GM21515 (cell line): Measurements from ENCODE around the gene BNIP5.

Experiments
- ATAC-seq: cut with Tn5 transposase; IDR thresholded peaks from one replicate; pipeline ENCODE4 v1.9.1; 2021; ENCODE audit not compliant: unreplicated experiment

BNIP5 gene

DNA sequence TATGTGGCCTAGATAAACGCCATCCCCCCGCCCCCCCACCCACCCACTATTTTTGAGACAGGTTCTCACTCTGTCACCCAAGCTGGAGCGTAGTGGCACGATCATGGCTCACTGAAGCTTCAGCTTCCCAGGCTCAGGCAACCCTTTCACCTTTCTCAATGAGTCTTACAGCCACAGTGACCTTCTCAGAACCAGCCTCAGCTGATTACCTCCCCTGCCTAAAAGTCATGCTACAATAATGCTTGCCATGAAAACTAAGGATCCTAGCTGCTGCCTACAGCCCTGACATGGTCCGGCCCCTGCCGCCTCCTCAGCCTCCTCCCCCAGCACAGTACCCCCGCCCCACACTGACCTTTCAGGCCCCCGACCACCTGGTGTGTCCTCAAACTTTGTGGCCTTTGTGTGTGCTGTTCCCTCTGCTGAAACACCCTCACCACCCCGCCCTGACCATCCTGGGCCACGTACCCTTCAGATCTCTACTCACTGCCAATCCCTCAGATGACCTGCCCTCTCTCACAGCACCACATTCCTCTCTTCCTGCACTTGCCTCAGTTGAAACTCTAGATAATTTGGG is 35.5 kb downstream of the BNIP5 start:
- ATAC-seq, result no peak

DNA sequence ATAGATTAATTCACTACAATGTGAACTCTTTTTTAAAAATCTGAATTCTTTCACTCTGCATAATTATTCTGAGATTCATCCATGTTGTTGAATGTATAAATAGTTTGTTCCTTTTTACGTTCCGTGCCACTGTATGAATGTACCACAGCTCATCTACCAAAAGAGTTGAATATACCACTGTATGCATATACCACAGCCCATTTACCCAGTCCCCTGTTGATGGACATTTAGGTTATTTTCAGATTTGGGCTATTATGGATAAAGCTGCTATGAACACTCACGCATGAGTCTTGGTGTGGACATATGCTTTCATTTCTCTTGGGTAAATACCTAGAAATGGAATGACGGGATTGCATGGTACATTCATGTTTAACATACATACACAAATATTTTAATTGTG is 38.7 kb downstream of the BNIP5 start:
- ATAC-seq, result no peak

DNA sequence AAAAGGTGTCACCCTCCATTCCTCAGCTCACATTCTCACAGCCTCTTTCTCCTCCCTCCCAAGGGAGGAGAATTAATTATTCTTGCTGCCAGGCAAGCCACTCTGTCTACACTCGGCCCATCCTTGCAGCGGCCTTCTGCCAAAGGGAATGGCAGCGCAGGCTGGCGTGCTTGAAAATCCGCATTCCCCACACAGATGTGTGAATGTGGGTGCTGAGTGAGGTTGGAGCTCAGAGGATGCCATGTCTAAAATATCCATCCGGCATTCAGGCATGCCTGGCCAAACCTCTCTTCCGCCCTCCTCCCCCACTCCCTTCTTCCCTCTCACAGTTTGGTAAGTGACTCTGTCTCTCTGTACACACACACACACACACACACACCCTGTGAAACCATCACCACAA is 39.2 kb downstream of the BNIP5 start:
- ATAC-seq, result no peak

DNA sequence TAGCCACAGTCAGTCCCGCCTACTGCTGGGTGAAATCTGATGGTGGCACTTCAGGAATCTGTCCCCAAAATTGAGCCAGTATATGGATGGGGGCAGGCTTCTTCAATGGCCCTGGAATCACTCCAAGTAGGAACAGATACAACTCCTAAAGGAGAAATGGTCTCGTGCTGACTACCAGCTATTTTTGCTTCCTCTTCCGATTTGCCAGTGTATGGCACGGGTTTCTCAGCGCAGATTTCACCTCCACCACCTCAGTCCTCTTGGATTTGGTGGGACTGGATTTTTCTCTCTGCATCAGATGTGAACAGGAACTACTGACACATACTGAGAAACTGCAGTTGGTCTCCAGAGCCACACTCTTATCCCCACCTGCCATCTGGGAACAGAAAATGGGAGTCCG is 39.6 kb downstream of the BNIP5 start:
- ATAC-seq, result no peak

DNA sequence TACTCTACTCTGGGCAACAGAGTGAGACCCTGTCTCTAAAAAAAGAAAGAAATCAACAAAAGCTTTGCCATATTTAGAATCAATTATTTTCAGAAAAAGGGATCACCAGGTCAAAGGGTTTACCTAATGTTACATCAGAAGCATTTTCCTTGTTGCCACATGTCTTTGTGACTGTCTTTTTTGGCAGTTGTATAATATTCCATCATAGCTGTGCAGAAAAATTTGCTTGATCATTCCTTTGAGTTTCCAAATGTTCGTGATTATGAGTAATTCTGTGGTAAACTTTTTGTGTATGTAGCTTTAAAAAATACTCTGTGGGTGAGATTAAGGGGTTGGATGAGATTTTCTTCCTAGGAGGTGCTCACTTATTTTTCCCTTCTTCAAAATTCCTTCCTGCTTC is 40.4 kb downstream of the BNIP5 start:
- no peak for ATAC-seq

DNA sequence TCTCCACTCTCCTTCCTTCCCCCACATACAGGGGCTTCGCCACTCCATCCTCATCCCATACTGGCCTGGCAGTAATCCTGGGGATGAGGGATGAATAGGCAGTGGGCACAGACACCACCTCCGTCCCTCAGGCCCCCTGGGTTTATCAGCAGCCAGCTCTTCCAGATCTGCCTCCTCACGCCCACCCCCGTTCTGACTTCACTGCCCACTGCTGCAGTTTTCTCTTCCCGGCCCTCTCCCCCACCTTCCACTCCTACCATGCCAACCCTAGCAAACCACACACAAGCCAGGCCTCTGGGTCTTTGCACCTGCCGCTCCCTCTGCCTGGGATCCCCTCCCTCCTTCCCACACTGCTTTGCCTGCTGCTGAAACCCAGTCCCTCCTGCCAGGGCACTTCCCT is 44.5 kb downstream of the BNIP5 start:
- no peak for ATAC-seq

DNA sequence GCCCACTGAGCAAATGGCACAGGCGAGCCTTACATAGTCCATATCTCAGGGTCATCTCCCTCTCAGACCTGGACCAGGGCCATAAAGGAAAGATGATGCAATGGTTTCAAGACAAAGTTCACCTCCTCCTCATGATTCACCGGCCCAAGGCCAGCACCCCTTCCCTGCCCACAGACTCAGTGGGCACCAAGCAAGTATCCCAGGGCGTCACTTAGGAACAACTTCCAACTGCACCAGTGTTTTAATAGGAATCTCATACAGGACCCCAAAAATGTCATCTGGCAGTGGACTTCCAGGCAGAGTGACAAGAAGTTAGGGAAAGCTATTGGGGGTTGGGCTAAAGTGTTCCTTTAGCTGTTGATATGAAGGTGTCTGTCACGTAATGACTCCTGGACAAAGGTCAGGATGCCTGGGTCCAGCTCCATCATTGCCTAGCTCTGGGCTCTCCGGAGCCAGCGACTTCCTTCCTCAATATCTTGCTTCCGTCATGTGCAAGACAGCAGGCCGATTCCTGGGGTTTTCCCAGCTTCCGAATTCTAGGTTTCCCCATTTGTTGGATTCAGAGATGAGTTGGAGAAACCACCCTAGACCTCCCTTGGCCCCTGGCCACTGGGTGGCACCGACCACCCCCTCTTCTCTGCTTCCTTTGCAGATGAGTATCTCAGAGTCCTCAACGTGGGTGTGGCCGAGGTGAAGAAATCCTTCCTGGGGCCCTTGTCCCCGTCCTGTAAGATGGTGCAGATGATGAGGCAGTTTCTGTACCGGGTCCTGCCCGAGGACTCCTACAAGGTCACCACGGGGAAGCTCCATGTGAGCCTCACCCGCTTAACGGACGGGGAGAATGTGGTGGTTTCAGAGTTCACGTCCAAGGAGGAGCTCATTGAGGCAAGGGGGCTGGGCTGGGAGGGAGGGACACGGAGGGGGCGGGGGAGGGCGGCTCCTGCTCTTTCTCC is 45.7 kb downstream of the BNIP5 start:
- no peak for ATAC-seq

DNA sequence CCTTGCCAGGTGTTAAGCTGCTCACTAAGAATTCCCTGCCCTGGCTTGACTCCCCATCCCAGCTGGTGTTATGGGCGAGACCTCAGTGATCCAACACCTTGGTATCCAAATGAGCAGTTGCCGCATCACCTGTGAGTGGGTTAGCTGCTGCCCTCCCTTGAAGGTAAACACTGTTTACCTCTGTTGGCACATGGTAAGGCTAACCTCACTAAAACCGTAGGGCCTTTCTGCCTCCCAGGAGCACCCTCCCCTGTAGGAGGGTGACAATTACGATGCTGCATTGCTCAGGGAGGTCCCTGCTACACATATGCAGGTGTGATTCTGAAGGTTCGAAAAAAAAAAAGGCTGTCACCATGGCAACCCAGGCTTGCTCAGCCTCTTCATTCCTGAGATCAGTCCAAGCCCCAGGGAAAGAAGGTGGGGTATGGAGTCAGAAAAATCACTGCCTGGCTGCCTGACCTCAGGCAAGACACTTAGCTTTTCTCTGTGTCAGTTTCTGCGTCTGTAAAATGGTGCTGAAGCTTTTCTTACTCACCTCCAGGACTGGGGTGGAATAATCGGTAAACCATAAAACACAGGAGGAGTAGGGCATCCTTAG is 47.3 kb downstream of the BNIP5 start:
- no peak for ATAC-seq

DNA sequence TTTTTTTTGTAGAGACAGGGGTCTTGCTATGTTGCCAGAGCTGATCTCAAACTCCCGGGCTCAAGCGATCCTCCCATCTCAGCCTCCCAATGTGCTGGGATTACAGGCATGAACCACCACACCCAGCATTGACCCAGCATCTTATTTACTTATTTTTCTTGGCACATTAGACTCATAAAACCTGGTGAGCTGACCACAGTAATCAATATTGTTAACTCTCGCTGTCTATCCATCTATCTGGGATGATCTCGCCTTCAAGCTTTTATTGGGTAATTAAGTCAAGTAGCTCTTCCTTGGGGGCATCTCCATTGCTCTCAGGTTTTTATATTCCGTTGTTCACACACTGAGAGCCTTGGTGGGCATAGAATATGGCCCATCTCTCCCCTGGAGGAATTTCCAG is 49.8 kb downstream of the BNIP5 start:
- ATAC-seq, result no peak

DNA sequence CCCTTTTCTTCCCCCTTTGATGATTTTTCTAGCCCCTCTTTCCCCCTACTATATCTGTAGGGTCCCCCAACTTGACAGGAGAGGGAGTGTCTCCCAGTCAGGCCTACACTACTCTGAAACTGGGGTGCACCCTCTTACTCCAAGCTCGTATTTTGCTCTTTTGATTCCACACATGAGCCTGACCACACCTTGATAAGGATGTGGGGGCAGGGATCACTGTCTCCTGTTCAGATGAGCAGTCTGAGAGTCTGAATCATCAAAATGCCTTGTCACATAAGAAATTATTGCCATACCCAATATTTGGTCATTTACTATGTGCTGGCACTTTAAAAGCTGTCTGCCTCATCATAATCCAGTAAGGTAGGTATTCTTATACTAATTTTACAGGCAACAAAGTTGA is 50.9 kb downstream of the BNIP5 start:
- no peak for ATAC-seq

DNA sequence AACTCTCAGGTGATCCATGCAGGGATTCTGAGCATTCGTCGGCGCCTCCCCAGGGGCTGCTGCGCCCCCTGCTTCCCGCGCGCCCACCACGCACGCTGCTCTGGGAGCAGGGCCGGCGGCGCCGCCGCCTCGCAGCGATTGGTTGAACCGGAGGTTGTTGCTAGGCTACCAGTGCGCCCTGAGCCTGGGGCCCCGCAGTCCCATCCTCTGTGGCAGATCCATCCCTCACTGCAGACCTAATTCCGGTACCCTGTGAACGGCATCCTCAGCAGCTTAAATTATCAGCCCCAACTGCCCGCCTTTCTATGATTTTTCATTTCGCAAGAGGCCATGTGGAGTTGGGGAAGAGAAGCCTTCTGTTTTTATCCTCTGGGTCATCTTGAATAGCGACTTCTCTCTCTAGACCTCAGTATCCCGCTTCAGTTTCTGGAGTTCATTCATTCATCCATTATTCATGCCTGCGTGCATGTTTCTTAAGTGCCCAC is 51.5 kb downstream of the BNIP5 start:
- no peak for ATAC-seq

DNA sequence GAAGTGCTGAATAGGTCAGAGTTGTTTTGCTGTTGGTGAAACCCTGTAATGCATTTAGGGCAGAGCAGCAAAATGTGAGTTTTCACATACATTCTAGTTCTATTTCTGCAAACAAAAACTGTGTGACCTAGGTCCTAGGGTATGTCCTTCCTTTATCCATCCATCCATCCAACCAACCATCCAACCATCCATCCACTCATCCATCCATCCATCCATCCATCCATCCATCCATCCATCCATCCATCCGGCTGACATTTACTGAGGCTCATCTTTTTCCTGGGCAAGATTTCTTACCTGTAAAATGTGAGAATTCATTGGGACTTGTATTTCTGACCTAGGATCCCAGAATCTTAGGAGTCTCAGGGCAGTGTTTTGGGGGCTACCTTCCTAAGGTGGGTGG is 52.3 kb downstream of the BNIP5 start:
- no peak for ATAC-seq

DNA sequence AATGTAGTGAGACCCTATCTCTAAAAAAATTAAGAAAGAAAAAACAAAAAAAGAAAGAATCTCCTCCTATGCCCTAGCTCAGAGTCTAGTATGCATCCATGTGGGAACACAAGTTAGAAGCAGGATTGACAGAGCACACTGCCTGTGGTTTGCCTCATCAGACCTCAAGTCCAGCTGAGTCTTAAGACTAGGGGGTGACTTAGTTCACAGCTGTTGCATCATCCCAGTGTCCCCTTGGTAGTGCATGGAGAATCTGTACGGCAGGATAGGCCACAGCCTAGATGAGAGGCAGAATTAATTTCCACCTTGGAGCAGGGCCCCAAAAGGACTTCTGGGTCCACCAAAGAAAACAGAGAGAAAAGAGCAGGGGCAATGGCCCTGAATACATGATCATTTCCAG is 53.1 kb downstream of the BNIP5 start:
- no peak for ATAC-seq

DNA sequence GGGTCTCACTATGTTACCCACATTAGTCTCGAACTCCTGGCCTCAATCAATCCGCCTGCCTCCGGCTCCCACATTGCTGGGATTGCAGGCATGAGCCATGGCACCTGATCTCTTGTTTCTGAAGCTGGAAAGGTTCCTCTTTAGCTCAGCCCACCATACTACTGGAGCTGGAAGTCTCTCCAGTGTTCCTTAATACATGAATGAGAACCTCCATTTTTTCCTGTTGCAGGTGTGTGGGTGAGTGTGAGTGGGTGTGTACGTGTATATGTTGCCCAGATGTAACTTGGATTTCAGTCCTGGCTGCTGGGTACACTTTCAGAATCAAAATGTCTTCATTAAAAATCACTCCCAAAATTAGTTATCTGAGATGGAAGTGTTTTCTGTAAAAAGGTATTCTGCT is 55.7 kb downstream of the BNIP5 start:
- no peak for ATAC-seq

DNA sequence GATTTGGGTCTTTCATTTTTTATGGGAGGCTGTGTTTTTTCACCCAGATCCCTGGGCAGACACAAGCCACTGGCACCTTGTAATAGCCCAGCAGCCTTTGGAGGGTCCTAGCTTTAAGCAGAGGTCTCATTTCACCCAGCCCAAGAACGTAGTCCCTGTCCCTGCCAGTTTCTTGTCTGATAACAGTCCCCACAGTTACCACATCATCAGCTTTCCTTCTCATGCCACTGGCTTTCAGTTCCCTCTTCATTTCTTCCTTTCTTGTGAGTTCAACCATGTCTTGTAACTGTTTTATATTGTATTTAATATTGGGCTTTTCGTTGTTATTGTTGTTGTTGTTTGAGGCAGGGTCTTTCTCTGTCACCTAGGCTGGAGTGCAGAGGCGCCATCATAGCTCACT is 56.2 kb downstream of the BNIP5 start:
- no peak for ATAC-seq

DNA sequence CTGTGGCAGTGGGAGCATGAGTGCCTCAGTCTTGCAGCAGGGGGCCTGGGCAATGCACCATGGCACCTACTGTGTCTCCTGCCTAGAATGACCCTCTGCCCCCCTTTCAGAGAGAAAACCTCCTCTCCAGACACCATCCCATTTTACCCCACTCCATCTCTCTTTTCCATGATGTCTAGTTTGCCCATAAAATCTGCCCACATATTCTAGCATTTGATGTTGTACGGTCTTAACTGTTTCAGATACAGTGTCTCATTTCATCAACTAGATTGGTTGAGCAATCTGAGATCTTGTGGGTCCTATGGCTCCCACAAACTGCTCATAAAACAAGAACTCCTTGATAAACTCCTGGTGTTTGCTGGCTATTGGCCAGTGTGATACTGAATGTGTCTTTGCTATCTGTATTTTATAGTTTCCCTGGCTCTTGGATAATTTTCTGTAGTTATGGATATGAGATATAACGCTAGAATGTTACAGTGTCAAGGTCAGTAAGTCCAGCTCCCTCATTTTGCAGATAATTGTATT is 58.7 kb downstream of the BNIP5 start:
- ATAC-seq, result no peak

DNA sequence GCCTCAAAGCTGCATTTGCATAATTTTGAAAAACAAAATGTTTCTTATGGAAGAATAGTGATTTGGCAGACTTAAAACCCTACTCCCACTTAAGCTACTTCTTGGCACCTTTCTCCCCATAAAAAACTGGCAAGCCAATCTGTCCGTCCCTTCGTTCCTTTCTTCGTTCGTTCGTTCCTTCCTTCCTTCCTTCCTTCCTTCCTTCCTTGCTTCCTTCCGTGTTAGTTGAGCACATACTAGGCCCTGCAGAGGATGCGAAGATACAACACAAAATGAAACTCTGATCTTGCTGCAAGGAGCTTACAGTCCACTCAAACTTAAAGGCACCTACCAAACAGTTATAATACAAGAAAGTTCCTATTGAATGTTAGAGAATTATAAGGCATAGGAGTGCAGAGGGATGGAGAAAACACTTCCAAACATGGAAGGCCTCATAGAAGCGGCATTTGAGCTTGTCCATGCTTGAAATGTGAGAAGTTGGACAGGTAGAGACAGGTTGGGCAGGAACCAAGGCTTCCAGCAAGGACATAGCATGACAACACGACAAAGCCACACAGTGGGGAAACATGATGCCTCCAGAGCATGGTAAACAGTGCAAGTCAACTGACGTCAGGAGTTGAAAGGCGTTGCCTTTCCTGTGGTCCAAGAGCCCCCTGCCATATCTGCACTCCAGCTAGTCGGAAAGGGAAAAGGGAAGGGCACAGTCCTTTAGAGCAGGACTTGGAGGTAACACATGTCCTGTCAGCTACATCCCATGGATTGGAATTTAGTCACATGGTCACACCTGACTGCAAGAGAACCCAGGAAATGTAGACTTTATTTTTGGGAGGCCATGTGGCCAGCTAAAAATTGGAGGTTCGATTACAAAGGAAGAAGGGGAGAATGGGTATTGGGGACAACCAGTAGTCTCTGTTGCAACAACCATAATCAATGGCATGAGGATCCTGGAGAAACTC is 59.8 kb downstream of the BNIP5 start:
- ATAC-seq, result no peak

DNA sequence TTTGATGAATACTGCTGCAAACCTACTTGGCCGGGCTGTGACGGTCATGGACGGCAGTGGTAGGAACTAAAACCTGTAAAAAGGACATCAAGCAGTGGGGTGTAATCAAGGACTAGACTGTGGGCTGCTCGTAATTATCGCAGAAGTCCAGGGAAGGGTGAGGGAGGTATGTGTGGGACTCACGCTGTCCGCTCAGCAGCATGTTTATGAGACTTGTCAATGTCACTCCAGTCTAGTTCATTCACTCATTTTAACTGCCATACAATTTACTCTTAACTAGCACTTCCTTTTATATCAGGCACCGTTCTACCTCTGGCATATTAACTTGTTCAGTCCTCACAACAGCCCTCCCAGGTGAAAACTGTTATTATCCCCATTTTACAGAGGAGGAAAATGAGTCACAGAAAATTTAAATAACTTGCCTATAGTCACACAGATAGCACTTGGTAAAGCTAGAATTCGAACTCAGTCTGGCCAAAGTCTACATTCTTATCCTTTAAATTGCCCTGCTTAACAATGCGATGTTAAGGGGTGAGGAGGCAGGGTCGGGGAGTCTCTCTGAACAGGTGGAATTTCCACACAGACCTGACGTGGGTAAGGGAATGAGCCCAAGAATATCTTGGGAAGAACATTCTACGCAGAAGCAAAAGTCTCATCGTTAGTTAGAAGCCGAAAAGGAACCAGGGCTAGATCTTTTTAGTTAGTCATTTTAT is 62.7 kb downstream of the BNIP5 start:
- ATAC-seq, result no peak

DNA sequence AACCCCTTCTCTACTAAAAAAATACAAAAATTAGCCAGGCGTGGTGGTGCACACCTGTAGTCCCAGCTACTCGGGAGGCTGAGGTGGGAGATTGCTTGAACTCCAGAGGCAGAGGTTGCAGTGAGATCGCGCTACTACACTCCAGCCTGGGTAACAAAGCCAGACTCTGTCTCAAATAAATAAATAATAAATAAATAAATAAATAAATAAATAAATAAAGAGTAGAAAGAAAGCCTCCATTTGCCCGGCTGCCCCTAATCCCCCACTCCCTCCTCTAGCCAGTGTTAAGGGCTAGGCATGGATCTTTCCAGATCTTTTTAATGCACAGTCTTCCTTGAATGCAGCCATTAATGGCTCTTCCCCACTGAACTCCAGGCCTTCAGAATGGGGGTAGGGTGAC is 63.6 kb downstream of the BNIP5 start:
- ATAC-seq, result no peak

DNA sequence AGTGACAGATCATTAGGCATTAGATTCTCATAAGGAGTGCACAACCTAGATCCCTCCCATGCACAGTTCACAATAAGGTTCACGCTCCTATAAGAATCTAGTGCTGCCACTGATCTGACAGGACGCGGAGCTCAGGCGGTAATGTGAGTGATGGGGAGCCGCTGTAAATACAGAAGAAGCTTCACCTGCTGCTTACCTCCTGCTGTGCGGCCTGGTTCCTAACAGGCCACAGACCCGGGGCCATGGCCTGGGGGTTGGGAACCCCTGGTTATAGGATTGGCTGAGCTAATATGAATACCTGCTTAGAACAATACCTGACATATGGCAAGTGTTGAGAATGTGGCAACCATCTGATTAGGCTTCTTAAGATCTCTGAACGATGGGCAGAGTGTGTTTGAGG is 64.5 kb downstream of the BNIP5 start:
- no peak for ATAC-seq
